Right cardiac atrium (tissue), 5 donors: Measurements from ENCODE around the gene DARS1. TPM values are rescaled to one million over a fixed set of nuclear protein-coding genes. Genes with fewer than 3 reads are reported as not detected.
A peak's percentile ranks its signal among the peaks of the same experiment; 100 is the strongest.
"Not testable (repeated sequence)": the region's sequence is repeated elsewhere in the genome, so short reads cannot be mapped to it uniquely, and the experiment has no call there.

ENCODE experiments used
- ATAC-seq, 2 donors: fragments of 200-7000 bp; cut with Tn5 transposase; one replicate each; pipeline versions ENCODE4 v1.8.0 to v1.9.1; 2020; ENCODE audit warnings: moderate library complexity in 2 of 2, mild to moderate bottlenecking in 1 of 2
- DNase-seq, 3 donors: peaks; one replicate each; pipeline ENCODE4 v3.0.0-alpha.2; 2020
- H3K27ac ChIP-seq: one replicate; pipeline ENCODE4 v1.5.1; 2013; ENCODE audit warnings: mild to moderate bottlenecking, low read length, control low read depth, moderate library complexity
- H3K27me3 ChIP-seq: one replicate; pipeline ENCODE4 v1.6.1; 2013; ENCODE audit not compliant: control insufficient read depth, insufficient read depth
- H3K4me1 ChIP-seq: one replicate; pipeline ENCODE4 v1.6.1; 2013; ENCODE audit warnings: low read length; ENCODE audit not compliant: control insufficient read depth, insufficient read depth
- H3K4me3 ChIP-seq: one replicate; pipeline ENCODE4 v1.5.1; 2013; ENCODE audit warnings: low read length, control low read depth
- H3K9me3 ChIP-seq: one replicate; pipeline ENCODE4 v1.6.1; 2013; ENCODE audit warnings: low read length; ENCODE audit not compliant: control insufficient read depth
- WGBS: extraction: QIAGEN DNeasy Blood & Tissue Kit; methylation state at CpG from one replicate; pipeline ENCODE4 v1.1.7; 2013; 5-methylcytosine and 5-hydroxymethylcytosine counted together
- intact Hi-C, 4 donors: fragments of 100-400 bp; cut with DNase I; formaldehyde crosslinking; loops; one replicate each; pipeline versions ENCODE4 v1.11.0 to v1.14.0; 2022 to 2023
- polyA plus RNA-seq: library from polyadenylated mRNA; stranded (reverse); fragments of 200-250 nt; gene quantifications from one replicate; pipeline ENCODE4 v1.2.3, GENCODE V29; 2013
- total RNA-seq, 4 donors: library from RNA; stranded (reverse); fragmentation: NEBNext Ultra II Directional; extraction: Animal tissue kit (Norgen Biotek cat#: 25700); gene quantifications; one replicate each; pipeline ENCODE4 v1.2.1, GENCODE V29; 2021
- donor health status: healthy with polysubstance abuse.
- donor health status: DM: no; HTN: yes; CAD: no.
- donor health status: DM: no; HTN: no; CAD: no.
- donor health status: DM: no; HTN: yes; CAD: no; lungs with severe emphysema.
- donor health status: DM: yes; HTN: yes; CAD: no.

The DARS1 gene
- total and polyA plus RNA-seq, 5 donors: 50.0 to 63.4 (median 54.4) TPM

- no peaks in the 10 kb centered on the region for H3K27me3 ChIP-seq
- ATAC-seq (no peak), DNase-seq (no peak)
- no peaks in the 10 kb centered on the region for H3K4me1 ChIP-seq
- H3K27ac ChIP-seq: no peak overlapping the region
- intact Hi-C loops: no loop called here
- H3K9me3 ChIP-seq: no peaks in the 10 kb centered on the region
- 7% methylated on average over 6 of the region's 6 CpGs for WGBS
- H3K4me3 ChIP-seq: peak overlapping the region; percentile 83
Observed at GRCh38 chr2:135984199-135985017, 1.0 kb downstream of the DARS1 start.

- Histone ChIP-seq H3K4me1 (no peaks in the 10 kb centered on the region), H3K9me3 (no peaks in the 10 kb centered on the region), H3K27ac (no peak overlapping the region), H3K27me3 (no peaks in the 10 kb centered on the region), H3K4me3 (no peak overlapping the region)
- 82% methylated on average over 5 of the region's 5 CpGs for whole genome bisulfite sequencing
- ATAC-seq (no peak), DNase-seq (no peak)
- intact Hi-C loops: no loop called here
Observed at GRCh38 chr2:135980434-135981079, 4.9 kb downstream of the DARS1 start.

DNA sequence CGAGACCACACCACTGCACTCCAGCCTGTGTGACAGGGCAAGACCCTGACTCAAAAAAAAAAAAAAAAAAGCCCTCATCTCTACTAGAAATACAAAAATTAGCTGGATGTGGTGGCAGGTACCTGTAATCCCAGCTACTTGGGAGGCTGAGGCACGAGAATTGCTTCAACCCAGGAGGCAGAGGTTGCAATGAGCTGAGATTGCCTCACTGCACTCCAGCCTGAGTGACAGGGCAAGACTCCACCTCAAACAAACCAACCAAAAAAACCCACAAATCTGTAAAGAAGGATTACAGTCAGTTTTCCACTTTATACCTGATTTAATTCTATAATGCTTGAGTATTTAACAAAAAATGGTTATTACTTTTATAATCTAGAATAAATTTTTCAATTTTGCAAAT lies 9.7 kb downstream of the DARS1 start:
- intact Hi-C loops: no loop called here
- 96% methylated on average over 2 of the region's 2 CpGs for WGBS
- no peak for ATAC-seq

DNA sequence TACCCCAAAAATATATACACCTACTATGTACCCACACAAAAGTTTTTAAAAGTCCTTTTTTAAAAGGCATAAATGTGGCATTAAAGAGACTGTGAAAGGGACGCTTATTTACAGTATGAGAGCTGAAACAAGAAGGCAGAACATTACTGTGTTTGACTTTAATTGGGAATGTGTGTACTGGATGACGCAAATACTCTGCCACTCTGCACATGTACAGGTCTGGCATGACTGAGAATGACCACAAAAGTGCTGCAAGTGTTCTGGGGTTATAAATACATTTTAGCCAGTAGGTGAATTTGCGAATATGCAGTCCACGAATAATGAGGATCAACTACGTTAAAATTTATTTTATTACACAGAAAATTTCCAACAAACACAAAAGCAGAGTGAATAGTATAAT lies 11.4 kb downstream of the DARS1 start:
- DNase-seq (no peak), ATAC-seq (no peak)
- Histone ChIP-seq H3K27me3 (no peaks in the 10 kb centered on the region), H3K9me3 (no peaks in the 10 kb centered on the region), H3K4me1 (no peaks in the 10 kb centered on the region), H3K4me3 (no peak overlapping the region), H3K27ac (no peak overlapping the region)
- WGBS: 92% methylated on average over 5 of the region's 5 CpGs
- intact Hi-C loops: no loop called here

More for the DNA sequence above, 9.7 kb downstream of the DARS1 start:
- H3K27ac ChIP-seq: no peak overlapping the region
- no peaks in the 10 kb centered on the region for H3K27me3 ChIP-seq
- no peak for DNase-seq
- H3K4me3 ChIP-seq: no peak overlapping the region
- H3K4me1 ChIP-seq: no peaks in the 10 kb centered on the region
- H3K9me3 ChIP-seq: no peaks in the 10 kb centered on the region

DNA sequence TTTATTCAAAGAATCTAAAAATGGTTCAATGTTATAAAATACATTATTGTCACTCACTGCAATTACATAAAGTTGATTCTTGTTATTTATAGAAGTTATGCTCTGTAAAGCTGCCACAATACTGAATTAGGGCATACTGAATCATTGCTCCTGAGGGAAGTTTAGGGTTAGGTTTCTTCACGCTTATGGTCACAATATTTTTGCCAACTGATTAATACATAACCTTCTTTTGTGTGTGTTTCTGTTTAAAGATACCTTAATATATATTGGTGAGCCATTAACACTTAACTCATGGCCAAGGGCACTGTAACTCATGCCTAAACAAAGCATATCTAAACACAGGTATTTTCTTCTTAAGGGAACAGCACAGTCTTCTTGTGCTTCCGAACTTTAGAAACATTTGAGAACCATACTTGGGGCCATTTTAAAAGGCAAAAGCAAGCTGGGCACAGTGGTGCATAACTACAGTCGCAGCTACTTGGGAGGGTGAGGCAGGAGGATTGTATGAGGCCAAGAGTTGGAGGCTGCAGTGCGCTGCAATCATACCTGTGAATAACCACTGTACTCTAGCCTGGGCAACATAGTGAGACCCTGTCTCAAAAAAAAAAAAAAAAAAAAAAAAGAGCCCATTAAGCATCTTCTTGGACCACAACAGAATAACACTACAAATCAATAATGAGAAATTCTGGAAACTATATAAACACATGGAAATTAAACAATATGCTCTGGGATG lies 15.6 kb downstream of the DARS1 start:
- no peak for ATAC-seq
- Histone ChIP-seq H3K27ac (no peak overlapping the region), H3K4me1 (peaks cover 1% of the 10 kb centered on the region), H3K4me3 (no peak overlapping the region), H3K27me3 (no peaks in the 10 kb centered on the region), H3K9me3 (no peaks in the 10 kb centered on the region)
- intact Hi-C loops: no loop called here
- WGBS: 96% methylated on average over 4 of the region's 4 CpGs
- DNase-seq: no peak

- no peak overlapping the region for H3K27ac ChIP-seq
- 99% methylated on average over 1 of the region's 1 CpG for WGBS
- ATAC-seq: no peak
Observed at GRCh38 chr2:135965756-135966155, 19.7 kb downstream of the DARS1 start.

DNA sequence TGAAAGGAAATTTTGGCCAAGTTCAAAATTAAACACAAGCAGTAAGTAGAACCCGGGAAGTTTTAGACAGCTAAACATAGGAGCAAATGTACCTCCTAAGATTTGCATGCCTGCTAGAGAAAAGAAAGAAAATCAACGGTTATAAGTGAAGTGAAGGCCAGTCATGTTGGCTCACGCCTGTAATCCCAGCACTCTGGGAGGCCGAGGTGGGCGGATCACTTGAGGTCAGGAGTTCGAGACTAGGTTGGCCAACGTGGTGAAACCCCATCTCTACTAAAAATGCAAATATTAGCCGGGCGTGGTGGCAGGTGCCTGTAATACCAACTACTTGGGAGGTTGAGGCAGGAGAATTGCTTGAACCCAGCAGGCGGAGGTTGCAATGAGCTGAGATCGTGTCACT lies 21.0 kb downstream of the DARS1 start:
- ATAC-seq, H3K4me3 ChIP-seq, intact Hi-C loops, H3K9me3 ChIP-seq, DNase-seq, H3K27me3 ChIP-seq, H3K4me1 ChIP-seq, H3K27ac ChIP-seq: not testable (repeated sequence)
- WGBS: 94% methylated on average over 11 of the region's 11 CpGs

More at GRCh38 chr2:135965756-135966155, 19.7 kb downstream of the DARS1 start:
- H3K9me3 ChIP-seq: no peaks in the 10 kb centered on the region
- H3K27me3 ChIP-seq: no peaks in the 10 kb centered on the region
- DNase-seq: no peak
- H3K4me1 ChIP-seq: peaks cover 1% of the 10 kb centered on the region
- intact Hi-C loops: no loop called here
- no peak overlapping the region for H3K4me3 ChIP-seq

- no peak overlapping the region for H3K27ac ChIP-seq
- H3K4me3 ChIP-seq: no peak overlapping the region
- H3K27me3 ChIP-seq: no peaks in the 10 kb centered on the region
- no peak for DNase-seq
- no peak for ATAC-seq
- 92% methylated on average over 11 of the region's 11 CpGs for WGBS
- no peaks in the 10 kb centered on the region for H3K9me3 ChIP-seq
- peaks cover 4% of the 10 kb centered on the region for H3K4me1 ChIP-seq
- intact Hi-C loops: no loop called here
Observed at GRCh38 chr2:135963841-135964240, 21.6 kb downstream of the DARS1 start.

DNA sequence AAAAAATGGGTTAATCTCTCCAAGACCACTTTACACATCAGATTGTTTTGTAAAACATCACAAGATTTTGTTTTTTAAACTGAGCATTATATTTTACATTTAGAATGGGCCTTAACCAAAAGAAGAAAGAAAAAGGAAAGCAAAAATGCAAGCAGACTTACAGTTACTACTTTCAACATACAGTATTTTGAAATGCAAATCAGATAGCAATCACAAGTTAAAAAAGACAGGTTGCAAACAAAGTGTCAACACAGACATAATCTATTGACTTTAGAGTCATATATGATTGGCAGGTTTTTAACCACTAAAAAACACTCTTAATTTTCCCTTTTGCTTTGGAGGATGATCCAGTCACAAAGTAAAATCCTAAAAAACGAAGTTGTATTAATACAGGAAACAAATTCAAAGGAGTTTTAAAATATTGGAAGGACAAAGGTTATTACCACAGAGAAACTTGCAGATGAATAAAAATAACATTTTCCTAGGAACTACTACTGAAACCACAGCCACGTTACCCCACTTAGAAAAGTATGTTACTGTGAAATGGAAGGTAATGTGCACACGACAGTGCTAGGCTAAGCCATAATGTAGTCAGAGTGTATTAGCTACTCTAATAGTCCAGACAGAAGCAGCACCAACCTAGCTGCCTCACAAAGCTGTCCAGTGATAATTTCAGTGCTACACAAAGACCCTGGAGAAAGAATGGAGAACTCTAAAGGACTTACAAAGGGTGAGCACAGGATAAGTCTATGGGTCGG lies 22.9 kb downstream of the DARS1 start:
- peaks cover 2% of the 10 kb centered on the region for H3K4me1 ChIP-seq
- no peaks in the 10 kb centered on the region for H3K27me3 ChIP-seq
- ATAC-seq: no peak

DNA sequence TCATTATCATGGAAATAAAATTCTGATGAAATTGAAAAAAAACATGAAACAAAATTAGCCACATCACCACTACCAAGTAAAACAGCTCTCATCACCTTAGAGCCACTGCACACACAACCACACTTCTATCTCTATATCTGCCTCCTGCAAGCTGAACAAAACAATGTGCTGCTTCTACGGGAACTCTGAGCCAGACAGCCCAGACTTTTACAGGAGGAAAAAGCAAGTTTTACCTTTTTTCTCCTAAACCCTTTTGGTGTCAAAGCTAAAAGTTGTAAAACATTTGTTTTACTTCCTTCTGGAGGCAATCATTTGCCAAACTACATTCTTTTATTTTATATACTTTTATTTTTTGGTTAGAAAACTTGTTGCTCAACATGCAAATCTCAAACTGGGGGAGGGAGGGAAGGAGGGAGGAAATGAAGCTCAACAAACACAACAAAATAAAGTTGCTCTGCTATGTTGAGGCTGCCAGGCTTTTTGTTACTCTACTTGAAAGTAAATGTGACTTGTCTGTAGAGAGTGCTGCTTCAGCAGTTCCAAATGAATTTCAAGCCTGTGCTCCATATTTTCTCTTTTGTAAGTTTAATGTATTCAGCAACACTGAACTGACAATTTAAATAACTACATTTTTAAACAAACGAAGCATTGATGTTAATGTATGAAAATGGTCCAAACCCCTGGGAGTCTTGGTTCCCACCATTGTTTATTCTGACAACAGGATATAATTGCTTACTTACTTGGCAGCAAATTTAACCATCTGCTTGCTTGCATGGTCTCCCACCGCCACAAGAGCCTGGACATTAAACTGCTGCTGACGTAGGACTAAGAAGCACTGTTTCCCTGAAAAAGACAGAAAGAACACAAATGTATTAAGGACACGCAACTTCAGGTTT lies 24.5 kb downstream of the DARS1 start:
- ATAC-seq: no peak
- H3K9me3 ChIP-seq: no peaks in the 10 kb centered on the region
- DNase-seq: no peak
- no peaks in the 10 kb centered on the region for H3K27me3 ChIP-seq
- no peak overlapping the region for H3K4me3 ChIP-seq
- peaks cover 2% of the 10 kb centered on the region for H3K4me1 ChIP-seq
- WGBS: 45% methylated on average over 5 of the region's 5 CpGs
- H3K27ac ChIP-seq: no peak overlapping the region
- intact Hi-C loops: no loop called here

More for the DNA sequence above, 22.9 kb downstream of the DARS1 start:
- DNase-seq: no peak
- 61% methylated on average over 4 of the region's 4 CpGs for WGBS
- Histone ChIP-seq H3K4me3 (no peak overlapping the region), H3K9me3 (no peaks in the 10 kb centered on the region), H3K27ac (no peak overlapping the region)
- intact Hi-C loops: no loop called here
